Epithelial cell of esophagus (primary cell): ENCODE measurements around the gene FLT3.

Source experiments
- DNase-seq: peaks from one replicate; pipeline ENCODE4 v3.0.0; 2010; ENCODE audit warnings: low read depth
- H3K4me3 ChIP-seq: 2 replicates; pipeline ENCODE4 v1.5.1; 2011; ENCODE audit warnings: mild to moderate bottlenecking, low read length, control low read depth
- TF ChIP-seq, protein P1 (sequence below): IDR thresholded peaks from 2 replicates; pipeline ENCODE4 v1.5.1; 2011; ENCODE audit warnings: low read depth, mild to moderate bottlenecking, low read length, control low read depth, inconsistent platforms; ENCODE audit not compliant: insufficient read depth; ENCODE audit errors: missing control alignments

FLT3 gene

DNA sequence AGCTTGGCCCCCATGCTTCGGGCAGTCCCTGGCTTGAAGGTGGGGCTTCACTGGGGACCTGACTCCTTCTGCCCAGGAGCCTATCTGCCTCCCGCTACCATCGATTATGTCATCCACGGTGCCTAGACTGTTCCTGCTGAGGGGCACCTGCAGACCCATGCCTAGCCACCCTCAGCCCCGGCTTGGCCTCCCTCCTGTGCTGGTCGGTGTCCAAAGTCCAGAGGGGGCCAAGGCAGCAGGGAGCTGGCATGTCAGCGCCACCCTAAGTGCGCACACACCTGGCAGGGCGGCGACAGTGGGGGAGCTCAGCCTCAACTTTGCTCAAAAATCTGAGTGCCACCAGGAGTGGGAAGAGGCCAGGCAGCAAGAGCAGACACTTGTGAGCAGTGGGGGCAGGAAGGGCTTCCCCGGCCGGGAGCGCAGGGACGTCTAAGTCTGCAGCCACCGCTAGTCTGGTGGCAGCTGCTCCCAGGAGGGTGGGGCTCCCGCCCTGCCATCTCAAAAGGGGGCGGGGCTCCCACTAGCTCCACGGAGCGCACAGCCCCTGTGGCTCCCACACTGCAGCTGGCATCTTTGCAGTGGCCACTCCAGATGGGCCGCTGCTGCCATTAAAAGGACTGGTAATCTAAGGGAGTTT is 98.4 kb downstream of the FLT3 start:
- DNase-seq, result no peak
- TF ChIP-seq, protein P1, sequence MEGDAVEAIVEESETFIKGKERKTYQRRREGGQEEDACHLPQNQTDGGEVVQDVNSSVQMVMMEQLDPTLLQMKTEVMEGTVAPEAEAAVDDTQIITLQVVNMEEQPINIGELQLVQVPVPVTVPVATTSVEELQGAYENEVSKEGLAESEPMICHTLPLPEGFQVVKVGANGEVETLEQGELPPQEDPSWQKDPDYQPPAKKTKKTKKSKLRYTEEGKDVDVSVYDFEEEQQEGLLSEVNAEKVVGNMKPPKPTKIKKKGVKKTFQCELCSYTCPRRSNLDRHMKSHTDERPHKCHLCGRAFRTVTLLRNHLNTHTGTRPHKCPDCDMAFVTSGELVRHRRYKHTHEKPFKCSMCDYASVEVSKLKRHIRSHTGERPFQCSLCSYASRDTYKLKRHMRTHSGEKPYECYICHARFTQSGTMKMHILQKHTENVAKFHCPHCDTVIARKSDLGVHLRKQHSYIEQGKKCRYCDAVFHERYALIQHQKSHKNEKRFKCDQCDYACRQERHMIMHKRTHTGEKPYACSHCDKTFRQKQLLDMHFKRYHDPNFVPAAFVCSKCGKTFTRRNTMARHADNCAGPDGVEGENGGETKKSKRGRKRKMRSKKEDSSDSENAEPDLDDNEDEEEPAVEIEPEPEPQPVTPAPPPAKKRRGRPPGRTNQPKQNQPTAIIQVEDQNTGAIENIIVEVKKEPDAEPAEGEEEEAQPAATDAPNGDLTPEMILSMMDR, result no peak
- H3K4me3 ChIP-seq, result no peak overlapping the region

DNA sequence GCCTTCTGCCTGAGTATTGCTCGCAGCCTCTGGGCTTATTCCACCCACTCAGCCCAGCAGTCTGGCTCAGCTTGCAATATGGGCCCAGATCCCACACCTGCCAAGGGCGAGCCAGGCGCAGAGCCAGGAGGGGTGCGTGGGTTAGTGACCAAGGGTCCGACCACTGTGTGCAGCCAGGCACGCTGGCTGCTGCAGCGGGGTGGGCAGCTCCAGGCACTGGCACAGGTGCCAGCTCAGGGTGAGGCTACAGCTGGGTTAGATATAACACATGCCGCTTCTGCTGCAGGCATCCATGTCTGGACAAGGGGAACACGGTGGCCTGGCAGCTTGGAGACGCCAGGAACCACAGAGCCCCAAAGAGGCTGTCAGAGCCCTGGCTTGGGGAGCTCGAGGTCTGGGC is 99.3 kb downstream of the FLT3 start:
- no peak overlapping the region for H3K4me3 ChIP-seq
- no peak for DNase-seq
- TF ChIP-seq, protein P1, result no peak

DNA sequence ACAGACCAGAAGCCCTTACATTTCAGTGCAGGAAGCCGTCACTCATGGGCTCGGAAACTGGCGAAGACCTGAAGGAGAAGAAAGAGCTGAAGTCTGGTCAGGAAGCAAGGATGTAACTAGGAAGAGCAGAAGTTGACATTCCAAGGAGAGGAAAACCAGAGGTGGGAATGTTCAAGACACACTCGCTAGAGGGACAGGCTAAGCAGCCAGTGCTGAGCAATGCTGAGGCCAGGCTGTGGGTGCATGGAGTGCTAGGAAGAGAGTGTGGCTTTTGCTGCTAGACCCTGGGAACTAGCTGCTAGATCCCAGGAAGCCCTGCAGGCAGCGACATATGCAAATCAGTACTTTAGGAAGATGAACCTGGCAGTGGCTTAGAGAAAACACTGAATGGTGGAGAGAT is 99.8 kb downstream of the FLT3 start:
- TF ChIP-seq, protein P1, result no peak
- no peak for DNase-seq
- no peak overlapping the region for H3K4me3 ChIP-seq

DNA sequence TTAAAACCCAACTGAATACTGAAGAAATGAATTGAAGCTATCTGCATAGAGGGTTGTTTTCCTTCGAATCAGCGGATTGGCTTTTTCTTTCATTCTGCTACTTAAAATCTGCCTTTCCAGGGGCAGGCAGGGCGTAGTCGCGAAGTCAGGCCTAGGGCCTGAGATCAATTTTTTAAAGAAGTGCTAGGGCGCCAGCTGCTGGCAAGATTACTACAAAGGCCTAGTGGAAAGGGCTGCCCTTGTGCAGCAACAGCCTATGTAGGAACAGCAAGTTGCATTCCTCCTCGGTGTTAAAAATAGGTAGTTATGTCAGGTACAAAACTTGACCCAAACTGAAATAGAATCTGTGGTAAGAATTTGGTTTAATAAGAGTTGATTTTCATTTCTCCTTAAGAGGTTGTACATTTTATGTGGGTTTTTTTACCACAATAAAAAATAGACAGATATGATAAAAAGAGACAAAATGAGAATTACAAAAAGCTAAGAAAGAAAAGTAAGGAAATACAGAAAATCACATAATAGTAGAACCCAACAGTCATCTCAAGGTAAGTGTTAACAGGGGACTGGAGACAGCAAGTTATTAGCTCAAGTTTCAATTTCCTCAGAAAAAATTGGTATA is 102.4 kb downstream of the FLT3 start:
- no peak overlapping the region for H3K4me3 ChIP-seq
- peak; percentile 56 for DNase-seq
- TF ChIP-seq, protein P1, result peak; percentile 61

DNA sequence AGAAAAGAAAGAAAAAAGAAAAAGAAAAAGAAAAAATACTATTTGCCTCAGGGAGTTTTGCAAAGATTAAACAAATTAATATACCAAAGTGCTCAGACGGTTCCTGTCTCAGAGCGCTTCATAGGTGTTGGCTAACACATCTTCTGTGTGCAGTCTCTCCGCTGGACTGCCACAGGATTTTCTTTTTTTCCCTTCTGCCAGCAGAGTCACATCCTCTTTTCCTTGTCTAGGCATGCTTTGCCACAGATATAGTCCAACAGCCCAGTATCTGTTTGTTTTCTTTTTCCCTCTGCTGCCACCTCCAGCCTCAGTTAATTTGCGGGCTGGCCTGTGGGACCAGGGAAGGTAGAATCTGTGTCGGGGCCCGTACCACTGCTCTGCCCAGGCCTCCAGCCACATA is 108.5 kb downstream of the FLT3 start:
- TF ChIP-seq, protein P1, result no peak
- no peak overlapping the region for H3K4me3 ChIP-seq
- DNase-seq, result peak; percentile 64

DNA sequence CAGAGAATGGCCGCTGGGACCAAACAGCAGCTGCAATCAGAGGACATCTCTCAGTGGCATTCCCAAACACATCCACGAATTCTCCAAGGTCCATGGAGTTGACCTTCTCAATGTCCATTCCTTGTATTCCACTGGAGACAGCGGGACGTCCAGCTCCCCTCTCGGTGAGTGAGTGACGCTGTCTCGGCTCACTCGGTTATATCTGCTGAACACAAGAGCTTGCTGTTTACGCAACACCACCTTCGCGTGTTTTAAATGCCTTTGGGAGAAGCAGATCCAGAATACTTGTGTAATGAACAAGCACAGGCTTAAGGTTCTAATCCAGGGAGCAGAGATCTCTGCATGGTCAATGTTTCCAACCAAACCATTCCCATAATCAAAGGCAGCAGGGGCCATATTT is 111.9 kb downstream of the FLT3 start, which contains the start of gene URAD:
Gene URAD (minus strand): TSS at position 174 of the 400 bp plus-strand sequence. CDS start 56 bp downstream, at position 118.
- H3K4me3 ChIP-seq, result no peak within 1 kb of the TSS
- peak; percentile 74 for DNase-seq
- TF ChIP-seq, protein P1, result no peak

DNA sequence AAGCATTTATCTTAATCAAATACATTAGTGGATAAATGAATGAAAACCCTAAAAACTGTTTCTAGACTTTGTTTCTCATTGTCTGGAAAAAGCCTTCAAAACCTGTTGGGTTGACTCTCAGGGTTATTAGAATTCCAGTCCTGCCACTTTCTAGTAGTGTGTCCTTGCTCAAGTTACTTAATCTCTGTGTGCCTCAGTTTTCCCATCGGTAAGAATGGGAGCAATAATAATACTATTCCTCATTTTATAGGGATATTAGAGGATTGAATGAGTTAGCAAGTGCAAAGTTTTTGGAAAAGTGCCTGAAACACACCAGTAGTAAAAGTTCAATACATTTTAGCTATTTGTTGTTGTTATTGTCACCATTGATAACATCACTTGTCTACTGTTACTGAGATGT is 114.8 kb downstream of the FLT3 start:
- no peak for DNase-seq
- TF ChIP-seq, protein P1, result no peak
- H3K4me3 ChIP-seq, result no peak overlapping the region
